CD14-positive monocyte (primary cell): ENCODE measurements around the gene CFHR5. TPM values are rescaled to one million over a fixed set of nuclear protein-coding genes. Genes with fewer than 3 reads are reported as not detected.
"Not testable (repeated sequence)": the region's sequence is repeated elsewhere in the genome, so short reads cannot be mapped to it uniquely, and the experiment has no call there.

Source experiments
- DNase-seq, 3 donors: peaks; one replicate each; pipeline ENCODE4 v3.0.0-alpha.2; 2011 to 2022
- H2AFZ ChIP-seq: 2 replicates; pipeline ENCODE4 v1.6.0; 2012; ENCODE audit warnings: mild to moderate bottlenecking, low read depth, low read length, inconsistent platforms; ENCODE audit not compliant: insufficient read depth, poor library complexity, severe bottlenecking
- H3K27ac ChIP-seq, 2 donors: 1 replicate in 1 of 2; 2 replicates in 1 of 2; pipeline ENCODE4 v1.5.1; 2012 to 2013; ENCODE audit warnings: low read length in 2 of 2, control low read depth in 1 of 2, inconsistent platforms in 1 of 2, low read depth in 1 of 2, mild to moderate bottlenecking in 1 of 2
- H3K27me3 ChIP-seq, 2 donors: one replicate each; pipeline versions ENCODE4 v1.6.0 to v1.6.1; 2011 to 2013; ENCODE audit warnings: low read length in 2 of 2; ENCODE audit not compliant: control insufficient read depth in 2 of 2, insufficient read depth in 2 of 2
- H3K36me3 ChIP-seq, 2 donors: replicated peaks in 1 of 2; 1 replicate in 1 of 2; 2 replicates in 1 of 2; pipeline versions ENCODE4 v1.5.1 to v1.6.1; 2012 to 2013; ENCODE audit warnings: low read length in 2 of 2, control low read depth in 1 of 2, inconsistent platforms in 1 of 2, mild to moderate bottlenecking in 1 of 2; ENCODE audit not compliant: insufficient read depth in 2 of 2, control insufficient read depth in 1 of 2
- H3K4me1 ChIP-seq, 2 donors: 1 replicate in 1 of 2; 2 replicates in 1 of 2; pipeline versions ENCODE4 v1.5.1 to v1.6.1; 2012 to 2013; ENCODE audit warnings: low read length in 2 of 2, control low read depth in 1 of 2, inconsistent platforms in 1 of 2, mild to moderate bottlenecking in 1 of 2, moderate library complexity in 1 of 2; ENCODE audit not compliant: insufficient read depth in 2 of 2, control insufficient read depth in 1 of 2
- H3K4me2 ChIP-seq: replicated peaks from 2 replicates; pipeline ENCODE3; 2012; ENCODE audit warnings: low read length, moderate library complexity, mild to moderate bottlenecking; ENCODE audit not compliant: poor library complexity, severe bottlenecking; ENCODE audit errors: extremely low read depth
- H3K4me3 ChIP-seq, 3 experiments: fragments of 200-600 bp in 1 of 3; sonication (generic) in 1 of 3; replicated peaks in 1 of 3; 1 replicate in 2 of 3; 2 replicates in 1 of 3; pipeline ENCODE4 v1.5.1; 2011 to 2013; ENCODE audit warnings: low read length in 3 of 3, mild to moderate bottlenecking in 3 of 3, control low read depth in 2 of 3, low read depth in 2 of 3, inconsistent platforms in 1 of 3, moderate library complexity in 1 of 3
- H3K79me2 ChIP-seq: 2 replicates; pipeline ENCODE4 v1.6.0; 2012; ENCODE audit warnings: mild to moderate bottlenecking, control low read depth, inconsistent platforms, low read length, moderate library complexity; ENCODE audit not compliant: insufficient read depth
- H3K9ac ChIP-seq: 2 replicates; pipeline ENCODE4 v1.6.0; 2017; ENCODE audit warnings: low read length, mild to moderate bottlenecking; ENCODE audit not compliant: insufficient read depth, poor library complexity, severe bottlenecking
- H3K9me3 ChIP-seq, 2 donors: replicated peaks in 1 of 2; 1 replicate in 1 of 2; 2 replicates in 1 of 2; pipeline versions ENCODE4 v1.5.1 to v1.6.1; 2012 to 2013; ENCODE audit warnings: low read length in 2 of 2, control low read depth in 1 of 2; ENCODE audit not compliant: control insufficient read depth in 1 of 2, insufficient read depth in 1 of 2
- H4K20me1 ChIP-seq: 2 replicates; pipeline ENCODE4 v1.6.0; 2012; ENCODE audit warnings: mild to moderate bottlenecking, low read length, control low read depth, moderate library complexity; ENCODE audit not compliant: insufficient read depth
- H3K27ac Mint-ChIP-seq, 7 donors: one replicate each; pipeline ENCODE4 v1.8.0; 2020; ENCODE audit warnings: mild to moderate bottlenecking in 7 of 7, mixed read lengths in 7 of 7, moderate library complexity in 6 of 7, inconsistent platforms in 2 of 7
- H3K27me3 Mint-ChIP-seq, 3 donors: one replicate each; pipeline ENCODE4 v1.8.0; 2021 to 2022; ENCODE audit warnings: low read depth in 3 of 3, mild to moderate bottlenecking in 3 of 3, mixed read lengths in 3 of 3, moderate library complexity in 3 of 3, inconsistent platforms in 1 of 3
- H3K36me3 Mint-ChIP-seq, 2 donors: one replicate each; pipeline ENCODE4 v1.8.0; 2020; ENCODE audit warnings: mixed read lengths in 2 of 2, inconsistent platforms in 1 of 2, mild to moderate bottlenecking in 1 of 2
- H3K4me1 Mint-ChIP-seq: one replicate; pipeline ENCODE4 v1.8.0; 2020; ENCODE audit warnings: mild to moderate bottlenecking, mixed read lengths
- H3K4me3 Mint-ChIP-seq, 2 donors: one replicate each; pipeline ENCODE4 v1.8.0; 2020; ENCODE audit warnings: mild to moderate bottlenecking in 2 of 2, mixed read lengths in 2 of 2, moderate library complexity in 1 of 2
- H3K9me3 Mint-ChIP-seq, 7 donors: one replicate each; pipeline ENCODE4 v1.8.0; 2020 to 2022; ENCODE audit warnings: mixed read lengths in 7 of 7, mild to moderate bottlenecking in 6 of 7, moderate library complexity in 6 of 7, inconsistent platforms in 2 of 7
- CTCF ChIP-seq: fragments of 200-600 bp; IDR thresholded peaks from one replicate; pipeline ENCODE4 v1.8.0; 2022; ENCODE audit warnings: antibody characterized with exemption, mild to moderate bottlenecking
- WGBS: methylation state at CpG from one replicate; pipeline ENCODE4 v1.1.5; 2013; ENCODE audit warnings: missing lambda C conversion rate; ENCODE audit not compliant: insufficient coverage; 5-methylcytosine and 5-hydroxymethylcytosine counted together
- intact Hi-C, 2 donors: fragments of 100-400 bp; cut with micrococcal nuclease; formaldehyde crosslinking; loops; one replicate each; pipeline versions ENCODE4 v1.15.0 to v1.15.1; 2023
- polyA plus RNA-seq, 3 donors: library from polyadenylated mRNA; depleted of rRNA in 1 of 3; unstranded in 2 of 3; stranded (reverse) in 1 of 3; fragments of 300-500 nt in 2 of 3; fragments of >200 nt in 1 of 3; fragmentation: Illumina TruSeq in 2 of 3; gene quantifications; 1 replicate in 2 of 3; 2 replicates in 1 of 3; pipeline ENCODE4 v1.2.3, GENCODE V29; 2012 to 2021

The CFHR5 gene
- polyA plus RNA-seq, 3 donors: not detected

- H3K36me3 ChIP-seq: no peaks in the 10 kb centered on the region
- H3K4me3 Mint-ChIP-seq: no peak overlapping the region
- H3K9ac ChIP-seq: no peak overlapping the region
- no peaks in the 10 kb centered on the region for H3K27me3 Mint-ChIP-seq
- no peak for DNase-seq
- H3K27me3 ChIP-seq: no peaks in the 10 kb centered on the region
- H3K9me3 ChIP-seq: peaks cover 0 to 9% of the 10 kb centered on the region in 2 donors
- intact Hi-C loops: no loop called here
- H3K4me2 ChIP-seq: no peak overlapping the region
- H3K4me3 ChIP-seq: no peak overlapping the region
- no peaks in the 10 kb centered on the region for H3K4me1 Mint-ChIP-seq
- no peaks in the 10 kb centered on the region for H3K36me3 Mint-ChIP-seq
- no peaks in the 10 kb centered on the region for H3K4me1 ChIP-seq
- TF ChIP-seq CTCF: no peak
- no peaks in the 10 kb centered on the region for H3K79me2 ChIP-seq
- H3K27ac ChIP-seq: no peak overlapping the region
- no peak overlapping the region for H2AFZ ChIP-seq
- whole genome bisulfite sequencing: 97% methylated on average over 32 of the region's 32 CpGs
- no peaks in the 10 kb centered on the region for H4K20me1 ChIP-seq
- H3K27ac Mint-ChIP-seq: no peak overlapping the region
- peaks cover 0 to 8% (median 4%) of the 10 kb centered on the region in 7 donors for H3K9me3 Mint-ChIP-seq
These were observed 43.7 kb upstream of the CFHR5 start for GRCh38 chr1:196933531-196934189.

GRCh38 chr1:196941474-196941873 lies 35.9 kb upstream of the CFHR5 start:
- H3K9me3 ChIP-seq, H3K4me1 Mint-ChIP-seq, H2AFZ ChIP-seq, H3K9ac ChIP-seq, H3K79me2 ChIP-seq, H3K27ac Mint-ChIP-seq, H3K4me2 ChIP-seq, H3K36me3 Mint-ChIP-seq, H3K4me3 ChIP-seq, H3K27me3 ChIP-seq, DNase-seq, H3K27ac ChIP-seq, H3K36me3 ChIP-seq, H3K27me3 Mint-ChIP-seq, intact Hi-C loops, H3K4me3 Mint-ChIP-seq, H3K4me1 ChIP-seq, H4K20me1 ChIP-seq: not testable (repeated sequence)
- WGBS: 67% methylated on average over 2 of the region's 6 CpGs
- H3K9me3 Mint-ChIP-seq: peaks cover 4 to 18% (median 11%) of the 10 kb centered on the region in 7 donors

- H2AFZ ChIP-seq, intact Hi-C loops, H3K9me3 ChIP-seq, DNase-seq, H3K27ac ChIP-seq, H3K27ac Mint-ChIP-seq, H3K36me3 ChIP-seq, H3K36me3 Mint-ChIP-seq, H3K79me2 ChIP-seq, H3K4me1 ChIP-seq, H3K4me3 ChIP-seq, H3K4me2 ChIP-seq, H3K4me3 Mint-ChIP-seq, H4K20me1 ChIP-seq, H3K27me3 ChIP-seq, H3K4me1 Mint-ChIP-seq, H3K27me3 Mint-ChIP-seq, H3K9ac ChIP-seq: not testable (repeated sequence)
- H3K9me3 Mint-ChIP-seq: peaks cover 4 to 16% (median 10%) of the 10 kb centered on the region in 7 donors
- WGBS: no CpG with 5 or more reads among the region's 1 CpG
These were observed 33.8 kb upstream of the CFHR5 start, which contains the start of gene CFHR2 for GRCh38 chr1:196943568-196943967. CFHR2 (plus strand) TSS chr1:196943738; CDS start chr1:196943881, 143 bp downstream.
